Astrocyte (in vitro differentiated cells and primary cell): ENCODE measurements around the gene NET1.

Experiments
- CTCF ChIP-seq: IDR thresholded peaks from 2 replicates; pipeline ENCODE4 v1.5.1; 2011; ENCODE audit warnings: low read depth, mild to moderate bottlenecking, inconsistent platforms, low read length, moderate library complexity; ENCODE audit not compliant: insufficient read depth
- EZH2 ChIP-seq: IDR thresholded peaks from 2 replicates; pipeline ENCODE4 v1.6.1; 2012; ENCODE audit warnings: mild to moderate bottlenecking, low read length, inconsistent platforms; ENCODE audit not compliant: insufficient read depth

- TF ChIP-seq CTCF (no peak), EZH2 (no peak)
Measured at GRCh38 chr10:5395168-5395567, 17.2 kb upstream of the NET1 start.
